H9 (cell line): ENCODE measurements around the gene ABCC12. TPM values are rescaled to one million over a fixed set of nuclear protein-coding genes. Genes with fewer than 3 reads are reported as not detected.

Source experiments
- DNase-seq: peaks from one replicate; pipeline ENCODE4 v3.0.0-alpha.2; 2017
- H2AFZ ChIP-seq: one replicate; pipeline ENCODE4 v1.6.1; 2013; ENCODE audit warnings: mild to moderate bottlenecking, low read length, control low read depth, moderate library complexity
- H2AK5ac ChIP-seq: 2 replicates; pipeline ENCODE4 v1.6.1; 2013; ENCODE audit warnings: low read length, control low read depth, mixed read lengths; ENCODE audit not compliant: insufficient read length
- H2BK120ac ChIP-seq: one replicate; pipeline ENCODE4 v1.6.1; 2013; ENCODE audit warnings: low read depth, mild to moderate bottlenecking, low read length, control low read depth, inconsistent platforms; ENCODE audit not compliant: poor library complexity, severe bottlenecking
- H2BK12ac ChIP-seq: 2 replicates; pipeline ENCODE4 v1.6.1; 2013; ENCODE audit warnings: low read length, control low read depth, mixed read lengths, low read depth; ENCODE audit not compliant: insufficient read length
- H2BK15ac ChIP-seq: 2 replicates; pipeline ENCODE4 v1.6.1; 2013; ENCODE audit warnings: low read depth, low read length, control low read depth
- H2BK20ac ChIP-seq: one replicate; pipeline ENCODE4 v1.6.1; 2013; ENCODE audit warnings: low read depth, mild to moderate bottlenecking, low read length, control low read depth, inconsistent platforms; ENCODE audit not compliant: poor library complexity, severe bottlenecking
- H2BK5ac ChIP-seq: 2 replicates; pipeline ENCODE4 v1.6.1; 2013; ENCODE audit warnings: low read length, control low read depth, mixed read lengths; ENCODE audit not compliant: insufficient read length
- H3K14ac ChIP-seq: 2 replicates; pipeline ENCODE4 v1.6.1; 2013; ENCODE audit warnings: low read length, control low read depth; ENCODE audit not compliant: insufficient read depth
- H3K18ac ChIP-seq: 2 replicates; pipeline ENCODE4 v1.6.1; 2013; ENCODE audit warnings: low read depth, mild to moderate bottlenecking, mixed read lengths, low read length, control low read depth; ENCODE audit not compliant: insufficient read length
- H3K23ac ChIP-seq: 2 replicates; pipeline ENCODE4 v1.6.1; 2013; ENCODE audit warnings: low read length, control low read depth, mixed read lengths, low read depth; ENCODE audit not compliant: insufficient read length
- H3K23me2 ChIP-seq: 2 replicates; pipeline ENCODE4 v1.6.1; 2013; ENCODE audit warnings: low read depth, mild to moderate bottlenecking, mixed read lengths, low read length, control low read depth; ENCODE audit not compliant: insufficient read length, poor library complexity, severe bottlenecking
- H3K27ac ChIP-seq: 2 replicates; pipeline ENCODE4 v1.5.1; 2013; ENCODE audit warnings: low read length, control low read depth, mixed read lengths, low read depth; ENCODE audit not compliant: insufficient read length
- H3K27me3 ChIP-seq: 2 replicates; pipeline ENCODE4 v1.6.1; 2013; ENCODE audit warnings: low read length, control low read depth, inconsistent platforms; ENCODE audit not compliant: insufficient read depth
- H3K4ac ChIP-seq: 2 replicates; pipeline ENCODE4 v1.6.1; 2013; ENCODE audit warnings: low read depth, mild to moderate bottlenecking, control low read depth, inconsistent platforms, low read length, moderate library complexity
- H3K4me1 ChIP-seq: 2 replicates; pipeline ENCODE4 v1.6.1; 2013; ENCODE audit warnings: low read length, control low read depth, inconsistent platforms; ENCODE audit not compliant: insufficient read depth
- H3K4me2 ChIP-seq: 2 replicates; pipeline ENCODE4 v1.6.1; 2013; ENCODE audit warnings: low read length, control low read depth, mixed read lengths; ENCODE audit not compliant: insufficient read length, insufficient read depth
- H3K56ac ChIP-seq: 2 replicates; pipeline ENCODE4 v1.6.1; 2013; ENCODE audit warnings: low read depth, mild to moderate bottlenecking, mixed read lengths, low read length, control low read depth; ENCODE audit not compliant: insufficient read length
- H3K79me1 ChIP-seq: 2 replicates; pipeline ENCODE4 v1.6.1; 2013; ENCODE audit warnings: low read depth, mild to moderate bottlenecking, moderate library complexity, low read length, control low read depth, inconsistent platforms; ENCODE audit not compliant: insufficient read depth, poor library complexity, severe bottlenecking
- H3K79me2 ChIP-seq: 2 replicates; pipeline ENCODE4 v1.6.1; 2013; ENCODE audit warnings: low read length, control low read depth, inconsistent platforms; ENCODE audit not compliant: insufficient read depth
- H3K9ac ChIP-seq: 2 replicates; pipeline ENCODE4 v1.6.1; 2013; ENCODE audit warnings: low read length, control low read depth, mixed read lengths; ENCODE audit not compliant: insufficient read length; ENCODE audit errors: extremely low read depth
- H3K9me3 ChIP-seq: one replicate; pipeline ENCODE4 v1.6.1; 2013; ENCODE audit warnings: low read depth, low read length, inconsistent platforms; ENCODE audit not compliant: control insufficient read depth
- H3T11ph ChIP-seq: one replicate; pipeline ENCODE4 v1.6.1; 2013; ENCODE audit warnings: mild to moderate bottlenecking, low read length, control low read depth, inconsistent platforms
- H4K20me1 ChIP-seq: one replicate; pipeline ENCODE4 v1.6.1; 2013; ENCODE audit not compliant: control insufficient read depth, insufficient read length, insufficient read depth
- H4K5ac ChIP-seq: 2 replicates; pipeline ENCODE4 v1.6.1; 2013; ENCODE audit warnings: low read depth, mild to moderate bottlenecking, mixed read lengths, low read length, control low read depth; ENCODE audit not compliant: insufficient read length
- H4K8ac ChIP-seq: replicated peaks from 2 replicates; pipeline ENCODE4 v1.6.1; 2013; ENCODE audit warnings: low read length, control low read depth, mixed read lengths, low read depth; ENCODE audit not compliant: insufficient read length
- H4K91ac ChIP-seq: 2 replicates; pipeline ENCODE4 v1.6.1; 2013; ENCODE audit warnings: low read depth, mild to moderate bottlenecking, moderate library complexity, mixed read lengths, low read length, control low read depth; ENCODE audit not compliant: insufficient read length
- H3K27ac Mint-ChIP-seq, 3 experiments: 2 replicates in 2 of 3; 3 replicates in 1 of 3; pipeline ENCODE4 v1.8.0; 2020 to 2021; ENCODE audit warnings: mixed read lengths in 3 of 3, mild to moderate bottlenecking in 1 of 3, moderate library complexity in 1 of 3
- H3K27me3 Mint-ChIP-seq: 2 replicates; pipeline ENCODE4 v1.8.0; 2021; ENCODE audit warnings: low read depth, mild to moderate bottlenecking, moderate library complexity, mixed read lengths
- H3K36me3 Mint-ChIP-seq, 3 experiments: 2 replicates in 2 of 3; 3 replicates in 1 of 3; pipeline ENCODE4 v1.8.0; 2020 to 2021; ENCODE audit warnings: low read depth in 3 of 3, mixed read lengths in 3 of 3; ENCODE audit not compliant: insufficient read depth in 1 of 3
- H3K4me1 Mint-ChIP-seq, 2 experiments: 2 replicates each; pipeline ENCODE4 v1.8.0; 2020; ENCODE audit warnings: mixed read lengths in 2 of 2
- H3K4me3 Mint-ChIP-seq, 2 experiments: 2 replicates in 1 of 2; 3 replicates in 1 of 2; pipeline ENCODE4 v1.8.0; 2020 to 2021; ENCODE audit warnings: mild to moderate bottlenecking in 2 of 2, mixed read lengths in 2 of 2, moderate library complexity in 1 of 2
- H3K9me3 Mint-ChIP-seq, 2 experiments: 2 replicates in 1 of 2; 3 replicates in 1 of 2; pipeline ENCODE4 v1.8.0; 2020; ENCODE audit warnings: mild to moderate bottlenecking in 2 of 2, mixed read lengths in 2 of 2, moderate library complexity in 1 of 2
- WGBS: extraction: QIAGEN DNeasy Blood & Tissue Kit; methylation state at CpG from one replicate; pipeline ENCODE4 v1.1.7; 2013; ENCODE audit warnings: missing lambda C conversion rate, low lambda C conversion rate, mixed read lengths; ENCODE audit not compliant: insufficient read length; ENCODE audit errors: extremely low coverage; 5-methylcytosine and 5-hydroxymethylcytosine counted together
- total RNA-seq: library from RNA; stranded (reverse); gene quantifications from 2 replicates; pipeline ENCODE4 v1.2.1, GENCODE V29; 2021
- TF ChIP-seq, protein P1 (sequence below): fragments of 200-600 bp; sonication (generic); conservative IDR thresholded peaks from 3 replicates; pipeline ENCODE4 v1.8.0; 2021; ENCODE audit warnings: antibody characterized with exemption, mild to moderate bottlenecking

Gene ABCC12
- total RNA-seq, 1 experiment from 2014 or later = 0.09 TPM

DNA sequence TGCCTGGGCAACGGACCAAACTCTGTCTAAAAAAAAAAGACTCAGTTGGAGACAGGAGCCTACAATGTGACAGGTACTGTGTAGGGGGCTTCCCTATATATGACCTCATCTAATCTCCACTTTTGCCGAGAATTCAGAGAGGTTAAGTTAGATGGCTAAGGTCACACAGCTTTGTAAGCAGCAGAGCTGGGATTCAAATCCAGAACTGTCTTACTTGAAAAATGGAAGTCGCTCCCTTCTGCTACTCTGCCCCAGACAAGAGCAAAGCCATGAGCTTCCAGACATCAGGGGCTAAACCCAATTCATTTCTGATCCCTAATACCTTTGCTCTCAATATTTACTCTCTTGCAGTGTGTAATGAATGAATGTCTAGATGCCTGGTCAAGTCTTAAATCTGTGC is 41.5 kb upstream of the ABCC12 start:
- H3K79me2 ChIP-seq = no peaks in the 10 kb centered on the region
- H3K4ac ChIP-seq = no peak overlapping the region
- Mint-ChIP-seq H3K4me3 (no peak overlapping the region), H3K27me3 (no peaks in the 10 kb centered on the region), H3K36me3 (no peaks in the 10 kb centered on the region; a peak in 1 of 7 replicates), H3K9me3 (no peaks in the 10 kb centered on the region; a peak in 1 of 5 replicates), H3K4me1 (no peaks in the 10 kb centered on the region), H3K27ac (no peak overlapping the region)
- H3K14ac ChIP-seq = no peak overlapping the region
- H2AK5ac ChIP-seq = no peak overlapping the region
- no peak overlapping the region for H2BK20ac ChIP-seq
- H3K4me2 ChIP-seq = no peak overlapping the region
- no peak overlapping the region for H4K5ac ChIP-seq
- no peak overlapping the region for H2BK15ac ChIP-seq
- H3K9ac ChIP-seq = no peak overlapping the region
- H3K23ac ChIP-seq = no peak overlapping the region
- no peak overlapping the region for H2BK5ac ChIP-seq
- no peaks in the 10 kb centered on the region for H3K27me3 ChIP-seq
- H3T11ph ChIP-seq = no peak overlapping the region
- no peak overlapping the region for H4K91ac ChIP-seq
- no peaks in the 10 kb centered on the region for H3K9me3 ChIP-seq
- H2BK120ac ChIP-seq = no peak overlapping the region
- H4K8ac ChIP-seq = no peak overlapping the region
- no peak overlapping the region for H2BK12ac ChIP-seq
- H4K20me1 ChIP-seq = no peaks in the 10 kb centered on the region
- TF ChIP-seq, protein P1, sequence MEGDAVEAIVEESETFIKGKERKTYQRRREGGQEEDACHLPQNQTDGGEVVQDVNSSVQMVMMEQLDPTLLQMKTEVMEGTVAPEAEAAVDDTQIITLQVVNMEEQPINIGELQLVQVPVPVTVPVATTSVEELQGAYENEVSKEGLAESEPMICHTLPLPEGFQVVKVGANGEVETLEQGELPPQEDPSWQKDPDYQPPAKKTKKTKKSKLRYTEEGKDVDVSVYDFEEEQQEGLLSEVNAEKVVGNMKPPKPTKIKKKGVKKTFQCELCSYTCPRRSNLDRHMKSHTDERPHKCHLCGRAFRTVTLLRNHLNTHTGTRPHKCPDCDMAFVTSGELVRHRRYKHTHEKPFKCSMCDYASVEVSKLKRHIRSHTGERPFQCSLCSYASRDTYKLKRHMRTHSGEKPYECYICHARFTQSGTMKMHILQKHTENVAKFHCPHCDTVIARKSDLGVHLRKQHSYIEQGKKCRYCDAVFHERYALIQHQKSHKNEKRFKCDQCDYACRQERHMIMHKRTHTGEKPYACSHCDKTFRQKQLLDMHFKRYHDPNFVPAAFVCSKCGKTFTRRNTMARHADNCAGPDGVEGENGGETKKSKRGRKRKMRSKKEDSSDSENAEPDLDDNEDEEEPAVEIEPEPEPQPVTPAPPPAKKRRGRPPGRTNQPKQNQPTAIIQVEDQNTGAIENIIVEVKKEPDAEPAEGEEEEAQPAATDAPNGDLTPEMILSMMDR = no peak
- no peak overlapping the region for H2AFZ ChIP-seq
- no peak overlapping the region for H3K18ac ChIP-seq
- no peaks in the 10 kb centered on the region for H3K23me2 ChIP-seq
- no peak overlapping the region for H3K56ac ChIP-seq
- DNase-seq = no peak
- no peaks in the 10 kb centered on the region for H3K79me1 ChIP-seq
- no peaks in the 10 kb centered on the region for H3K4me1 ChIP-seq
- no CpG with 5 or more reads among the region's 3 CpGs for WGBS
- H3K27ac ChIP-seq = no peak overlapping the region
